Colon (tissue), 2 donors: Measurements from ENCODE around the gene DPT.
A peak's percentile ranks its signal among the peaks of the same experiment; 100 is the strongest.

ENCODE experiments used
- FAIRE-seq: peaks from 2 replicates; lab custom pipeline; 2012; peaks lifted over from hg19 to GRCh38; lab: Jason Lieb, UNC
- donor health status: control.
- donor health status: control.

Gene DPT

GRCh38 chr1:168698453-168698852, 30.6 kb downstream of the DPT start:
- no peak for FAIRE-seq

GRCh38 chr1:168697356-168698126, 31.5 kb downstream of the DPT start:
- FAIRE-seq, result no peak

GRCh38 chr1:168696125-168696760, 32.8 kb downstream of the DPT start:
- FAIRE-seq, result no peak

DNA sequence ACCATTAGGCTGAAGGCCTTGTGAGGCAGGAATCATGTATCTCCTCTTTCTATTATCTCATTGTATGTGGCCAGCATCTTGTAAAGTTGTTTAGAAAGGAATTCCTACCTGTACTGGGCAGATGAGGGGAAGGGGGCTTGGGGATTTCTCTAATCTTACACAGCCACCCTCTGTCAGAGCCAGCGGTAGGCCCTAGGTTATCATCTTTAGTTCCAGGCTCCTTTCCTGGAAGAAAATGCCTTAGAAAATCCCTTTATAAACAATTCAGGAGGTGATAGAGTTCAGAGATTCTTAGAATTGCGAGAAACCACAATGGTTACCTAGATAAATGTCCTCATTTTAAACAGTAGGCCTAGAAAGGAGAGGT, 35.2 kb downstream of the DPT start:
- no peak for FAIRE-seq

- no peak for FAIRE-seq
Measured at GRCh38 chr1:168693197-168693871, 35.7 kb downstream of the DPT start.

GRCh38 chr1:168692472-168692871, 36.5 kb downstream of the DPT start:
- no peak for FAIRE-seq

- FAIRE-seq, result no peak
Measured at GRCh38 chr1:168691541-168691940, 37.5 kb downstream of the DPT start.

DNA sequence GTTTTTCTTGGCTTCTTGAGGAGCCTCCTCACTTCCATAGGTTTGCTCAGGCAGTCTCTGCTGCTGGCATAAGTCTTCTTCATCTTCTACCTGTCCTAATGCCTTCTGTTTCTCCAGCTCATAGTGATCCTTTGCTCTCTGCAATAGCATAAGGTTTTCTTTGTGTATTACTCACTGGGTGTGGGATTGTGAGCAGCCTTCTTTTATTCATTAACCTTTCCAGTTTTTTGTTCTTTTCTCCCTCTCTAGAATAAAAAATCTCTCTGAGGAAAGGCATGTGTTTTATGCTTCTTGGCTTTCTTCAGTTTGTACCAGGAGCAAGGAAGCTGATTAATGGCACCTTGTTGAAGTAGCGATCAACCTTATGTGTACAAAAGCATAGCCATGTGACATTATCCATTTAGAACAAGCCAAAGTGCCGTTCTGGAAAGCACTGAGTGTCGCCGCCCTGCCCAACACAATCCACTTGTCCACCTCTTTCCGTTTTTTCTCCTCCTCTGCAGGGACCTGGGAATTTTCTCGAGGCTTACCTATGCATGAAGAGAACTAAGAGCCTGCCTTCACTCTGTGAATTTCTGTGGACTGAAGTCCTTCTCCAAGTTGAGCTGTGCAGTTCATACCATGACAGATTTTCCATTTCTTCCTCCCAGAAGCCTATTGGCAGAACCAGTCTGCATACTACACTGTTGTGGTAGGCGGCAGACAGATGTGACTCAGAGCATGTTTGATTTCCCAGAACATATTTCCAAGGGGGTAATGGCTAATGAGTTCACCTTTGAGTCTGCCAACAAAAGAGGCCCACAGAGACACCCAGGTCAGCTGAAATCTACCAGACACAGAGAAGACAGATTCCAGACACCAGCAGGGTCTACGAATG, 39.0 kb downstream of the DPT start:
- FAIRE-seq, result no peak

DNA sequence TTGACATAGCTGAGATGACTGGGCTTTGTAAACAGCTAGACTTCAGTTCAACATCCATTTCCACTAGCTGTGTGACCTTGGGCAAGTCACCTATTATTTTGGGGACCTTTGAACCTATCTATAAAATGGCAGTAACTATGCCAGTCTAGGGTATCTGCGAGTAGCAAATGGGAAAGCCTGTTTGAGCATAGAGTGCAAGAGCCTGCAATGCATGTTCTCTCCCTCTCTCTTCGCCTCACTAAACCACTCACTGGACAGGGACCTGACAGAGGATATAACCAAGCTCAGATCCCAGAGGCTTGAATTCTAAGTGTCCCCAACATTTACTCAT, 39.7 kb downstream of the DPT start:
- no peak for FAIRE-seq

GRCh38 chr1:168688644-168689326, 40.2 kb downstream of the DPT start:
- no peak for FAIRE-seq

GRCh38 chr1:168687816-168688215, 41.2 kb downstream of the DPT start:
- no peak for FAIRE-seq

GRCh38 chr1:168686666-168687065, 42.3 kb downstream of the DPT start:
- no peak for FAIRE-seq

- no peak for FAIRE-seq
Measured at GRCh38 chr1:168683871-168684270, 45.1 kb downstream of the DPT start.

- no peak for FAIRE-seq
Measured at GRCh38 chr1:168676861-168677260, 52.1 kb downstream of the DPT start.

DNA sequence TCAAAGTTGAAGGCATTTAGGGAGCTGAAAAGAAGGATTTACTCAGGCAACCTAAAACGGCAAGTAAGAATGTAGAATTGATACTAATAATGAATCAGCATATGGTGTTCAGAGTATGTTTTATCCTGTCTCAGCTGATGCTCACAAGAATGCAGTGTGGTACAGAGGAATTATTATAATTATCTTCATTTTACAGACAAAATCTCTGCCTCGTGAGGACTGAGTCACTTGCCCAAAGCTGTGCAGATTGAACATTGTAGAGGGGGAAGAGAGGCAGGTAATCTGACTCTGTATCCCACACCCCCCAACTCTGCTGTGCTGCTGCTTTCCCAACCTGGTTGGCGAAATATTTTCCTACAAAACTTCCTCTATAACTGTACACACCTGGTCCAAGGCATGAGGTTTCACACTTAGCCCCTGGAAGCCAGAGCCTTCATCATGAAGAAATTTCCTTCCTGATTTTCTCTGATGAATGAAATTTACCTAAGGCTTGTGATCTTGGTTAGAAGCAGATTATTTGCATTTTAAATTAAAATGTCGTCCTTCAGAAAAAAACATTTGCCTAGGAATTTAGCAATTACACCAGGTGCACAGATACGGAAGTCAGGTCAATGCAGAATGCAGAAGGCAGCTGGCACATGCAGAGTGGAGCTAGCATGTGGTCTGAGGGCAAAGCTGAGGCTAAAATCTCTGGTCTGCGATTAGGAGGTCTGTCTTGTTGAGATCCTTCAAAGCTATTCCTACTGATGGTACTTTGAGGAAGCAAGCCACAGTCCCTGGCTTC, 52.8 kb downstream of the DPT start:
- FAIRE-seq, result no peak

GRCh38 chr1:168673974-168674683, 54.9 kb downstream of the DPT start:
- no peak for FAIRE-seq

- FAIRE-seq, result no peak
Measured at GRCh38 chr1:168672278-168672677, 56.7 kb downstream of the DPT start.

DNA sequence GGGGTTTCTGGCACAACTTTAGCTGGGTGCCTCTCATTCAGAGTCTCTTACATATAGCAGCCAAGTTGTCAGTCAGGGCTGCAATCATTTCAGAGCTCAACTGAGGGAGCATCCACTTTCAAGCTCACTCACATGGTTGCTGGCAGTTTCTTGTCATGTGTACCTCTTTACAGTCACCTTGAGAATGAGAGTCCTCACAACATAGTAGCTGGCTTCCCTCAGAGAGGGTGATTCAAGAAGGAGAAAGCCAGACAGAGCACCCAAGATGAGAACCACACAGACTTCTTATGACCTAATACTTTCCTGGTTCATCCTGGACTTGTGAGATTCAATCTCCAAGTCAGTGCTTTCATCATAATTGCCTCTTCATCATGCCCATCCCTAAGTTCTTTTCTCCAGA, 57.2 kb downstream of the DPT start:
- FAIRE-seq, result no peak

- FAIRE-seq, result no peak
Measured at GRCh38 chr1:168665975-168666374, 63.0 kb downstream of the DPT start.

- peak; percentile 51 for FAIRE-seq
Measured at GRCh38 chr1:168664069-168664834, 64.8 kb downstream of the DPT start.
